Measurements from ENCODE around the gene CORO6. TPM values are rescaled to one million over a fixed set of nuclear protein-coding genes. Genes with fewer than 3 reads are reported as not detected.
A peak's percentile ranks its signal among the peaks of the same experiment; 100 is the strongest.

The CORO6 gene
- total and polyA plus RNA-seq, 2 of the 13 experiments (the other 11 are each of a cell fraction or from before 2014, with no cell fraction given) = 0.42 to 0.82 TPM

DNA sequence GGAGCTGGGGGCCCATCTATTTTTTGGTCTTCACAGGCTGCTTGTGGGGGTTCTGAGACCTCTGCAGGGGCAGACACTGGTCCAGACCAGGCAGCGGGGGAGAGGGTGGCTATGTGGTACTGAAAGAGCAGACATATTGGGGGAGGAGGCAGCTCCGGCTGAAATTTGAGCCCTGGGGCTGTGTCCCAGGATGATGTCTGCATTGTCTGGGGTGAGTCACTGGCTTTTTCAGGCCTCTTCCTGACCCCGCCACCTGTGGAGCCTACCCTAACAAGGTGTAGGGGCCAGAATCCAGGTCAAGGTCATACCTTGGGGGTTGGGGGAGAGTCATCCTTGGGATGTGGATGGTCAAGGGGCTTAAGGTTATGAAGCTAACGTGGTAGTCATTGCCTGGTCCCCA, 2.4 kb downstream of the CORO6 start:
- H3K27me3 ChIP-seq (ENCODE audit: control insufficient read depth in 1 of 2, insufficient read depth in 2 of 2, low read length in 2 of 2) = peaks cover 4 to 62% of the 10 kb centered on the region in 2 experiments
- H4K20me1 ChIP-seq (ENCODE audit: insufficient read depth, low read length) = no peaks in the 10 kb centered on the region
- ChIA-PET POLR2A (no interaction called here), CTCF (ENCODE audit: low intra/inter-chr PET ratio, low total read pairs) (no interaction called here)
- H3K9me3 ChIP-seq (ENCODE audit: low read length) = no peaks in the 10 kb centered on the region
- TF ChIP-seq FOSL2 (CRISPR knock-in tag; IDR thresholded peaks at IDR 0.05) = peak; percentile 68
- no peak for TF ChIP-seq HMG20A (CRISPR knock-in tag; IDR thresholded peaks at IDR 0.05; ENCODE audit: borderline replicate concordance)
- TF ChIP-seq, protein P1, sequence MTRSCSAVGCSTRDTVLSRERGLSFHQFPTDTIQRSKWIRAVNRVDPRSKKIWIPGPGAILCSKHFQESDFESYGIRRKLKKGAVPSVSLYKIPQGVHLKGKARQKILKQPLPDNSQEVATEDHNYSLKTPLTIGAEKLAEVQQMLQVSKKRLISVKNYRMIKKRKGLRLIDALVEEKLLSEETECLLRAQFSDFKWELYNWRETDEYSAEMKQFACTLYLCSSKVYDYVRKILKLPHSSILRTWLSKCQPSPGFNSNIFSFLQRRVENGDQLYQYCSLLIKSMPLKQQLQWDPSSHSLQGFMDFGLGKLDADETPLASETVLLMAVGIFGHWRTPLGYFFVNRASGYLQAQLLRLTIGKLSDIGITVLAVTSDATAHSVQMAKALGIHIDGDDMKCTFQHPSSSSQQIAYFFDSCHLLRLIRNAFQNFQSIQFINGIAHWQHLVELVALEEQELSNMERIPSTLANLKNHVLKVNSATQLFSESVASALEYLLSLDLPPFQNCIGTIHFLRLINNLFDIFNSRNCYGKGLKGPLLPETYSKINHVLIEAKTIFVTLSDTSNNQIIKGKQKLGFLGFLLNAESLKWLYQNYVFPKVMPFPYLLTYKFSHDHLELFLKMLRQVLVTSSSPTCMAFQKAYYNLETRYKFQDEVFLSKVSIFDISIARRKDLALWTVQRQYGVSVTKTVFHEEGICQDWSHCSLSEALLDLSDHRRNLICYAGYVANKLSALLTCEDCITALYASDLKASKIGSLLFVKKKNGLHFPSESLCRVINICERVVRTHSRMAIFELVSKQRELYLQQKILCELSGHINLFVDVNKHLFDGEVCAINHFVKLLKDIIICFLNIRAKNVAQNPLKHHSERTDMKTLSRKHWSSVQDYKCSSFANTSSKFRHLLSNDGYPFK (CRISPR knock-in tag; IDR thresholded peaks at IDR 0.05; ENCODE audit: borderline replicate concordance) = peak; percentile 76
- 0 out of 2 replicates have a peak, but pooled peaks have one; percentile 18 for TF ChIP-seq RARA (CRISPR knock-in tag; IDR thresholded peaks at IDR 0.05)
- H3K27ac ChIP-seq (ENCODE audit: extremely low read length, insufficient read depth, low read length) = no peak overlapping the region
- BruUV-seq (replicated peaks) = no TSS peak
- no peak overlapping the region for H3K9ac ChIP-seq (ENCODE audit: insufficient read depth, low read depth, low read length)
- DNase-seq (ENCODE audit: low spot score) = no peak
- no peak for ATAC-seq
- H2AFZ ChIP-seq (ENCODE audit: low read length) = no peak overlapping the region
- no peaks in the 10 kb centered on the region for H3K79me2 ChIP-seq (ENCODE audit: insufficient read depth, low read length)
- H3K4me1 ChIP-seq (ENCODE audit: insufficient read depth, low read length) = peaks cover 68% of the 10 kb centered on the region
- FAIRE-seq = no peak
- intact Hi-C loops (cut with micrococcal nuclease; ENCODE audit: unreplicated experiment) (loop anchor here (5.0 kb wide), 1 partner anchor 142 kb away; no protein-coding TSS in a partner anchor), in situ Hi-C loops (cut with HindIII; ENCODE audit: extremely low pct_ligation_motif_present, low pct_unique_long_range_greater_than_20kb) (loop anchor here (10.0 kb wide), 1 partner anchor 155 kb away; no protein-coding TSS in a partner anchor)
- WGBS (ENCODE audit: low lambda C conversion rate) = 40% methylated on average over 3 of the region's 4 CpGs
- H3K4me3 ChIP-seq (replicated peaks in 1 of 3; ENCODE audit: insufficient read depth in 1 of 3, low read depth in 2 of 3, low read length in 3 of 3) = no peak overlapping the region
- no peak overlapping the region for H3K4me2 ChIP-seq (ENCODE audit: low read depth, low read length)
- H3K36me3 ChIP-seq (replicated peaks in 1 of 2; ENCODE audit: control insufficient read depth in 1 of 2, insufficient read depth in 2 of 2, low read length in 2 of 2) = no peaks in the 10 kb centered on the region

DNA sequence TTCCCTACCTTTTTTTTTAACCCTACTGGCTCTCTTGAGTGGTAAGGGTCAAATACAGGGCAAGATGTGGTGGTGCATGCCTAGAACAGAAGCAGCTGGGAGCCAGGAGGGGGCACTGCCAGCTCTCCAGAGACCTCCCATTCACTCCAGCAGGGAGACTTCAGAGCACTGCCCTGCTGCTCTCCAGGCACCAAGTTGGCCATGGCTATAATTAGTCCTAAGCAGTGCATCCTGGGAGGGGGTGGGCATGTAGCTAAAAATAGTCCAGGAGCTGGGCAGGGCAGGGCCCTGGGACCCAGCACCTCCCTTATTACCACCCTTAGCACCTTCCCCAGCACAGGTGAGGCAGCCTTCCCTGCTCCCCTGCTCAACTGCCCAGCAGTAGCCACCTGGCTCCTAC, 3.5 kb downstream of the CORO6 start:
- Histone ChIP-seq H3K36me3 (replicated peaks in 1 of 2; ENCODE audit: control insufficient read depth in 1 of 2, insufficient read depth in 2 of 2, low read length in 2 of 2) (no peaks in the 10 kb centered on the region), H3K79me2 (ENCODE audit: insufficient read depth, low read length) (no peaks in the 10 kb centered on the region), H3K27me3 (ENCODE audit: control insufficient read depth in 1 of 2, insufficient read depth in 2 of 2, low read length in 2 of 2) (peaks cover 4 to 72% of the 10 kb centered on the region in 2 experiments), H3K4me1 (ENCODE audit: insufficient read depth, low read length) (peaks cover 79% of the 10 kb centered on the region), H3K4me3 (replicated peaks in 1 of 3; ENCODE audit: insufficient read depth in 1 of 3, low read depth in 2 of 3, low read length in 3 of 3) (no peak overlapping the region), H3K27ac (ENCODE audit: extremely low read length, insufficient read depth, low read length) (no peak overlapping the region), H2AFZ (ENCODE audit: low read length) (no peak overlapping the region), H3K4me2 (ENCODE audit: low read depth, low read length) (no peak overlapping the region), H4K20me1 (ENCODE audit: insufficient read depth, low read length) (no peaks in the 10 kb centered on the region), H3K9ac (ENCODE audit: insufficient read depth, low read depth, low read length) (no peak overlapping the region), H3K9me3 (ENCODE audit: low read length) (no peaks in the 10 kb centered on the region)
- DNase-seq (ENCODE audit: low spot score) = no peak
- ATAC-seq = no peak
- TF ChIP-seq SMC3 (IDR thresholded peaks at IDR 0.05; ENCODE audit: low read length) (0 out of 2 replicates have a peak, but pooled peaks have one; percentile 2), ELF4 (CRISPR knock-in tag; IDR thresholded peaks at IDR 0.05; ENCODE audit: borderline replicate concordance) (no peak)
- TF ChIP-seq, protein P2, sequence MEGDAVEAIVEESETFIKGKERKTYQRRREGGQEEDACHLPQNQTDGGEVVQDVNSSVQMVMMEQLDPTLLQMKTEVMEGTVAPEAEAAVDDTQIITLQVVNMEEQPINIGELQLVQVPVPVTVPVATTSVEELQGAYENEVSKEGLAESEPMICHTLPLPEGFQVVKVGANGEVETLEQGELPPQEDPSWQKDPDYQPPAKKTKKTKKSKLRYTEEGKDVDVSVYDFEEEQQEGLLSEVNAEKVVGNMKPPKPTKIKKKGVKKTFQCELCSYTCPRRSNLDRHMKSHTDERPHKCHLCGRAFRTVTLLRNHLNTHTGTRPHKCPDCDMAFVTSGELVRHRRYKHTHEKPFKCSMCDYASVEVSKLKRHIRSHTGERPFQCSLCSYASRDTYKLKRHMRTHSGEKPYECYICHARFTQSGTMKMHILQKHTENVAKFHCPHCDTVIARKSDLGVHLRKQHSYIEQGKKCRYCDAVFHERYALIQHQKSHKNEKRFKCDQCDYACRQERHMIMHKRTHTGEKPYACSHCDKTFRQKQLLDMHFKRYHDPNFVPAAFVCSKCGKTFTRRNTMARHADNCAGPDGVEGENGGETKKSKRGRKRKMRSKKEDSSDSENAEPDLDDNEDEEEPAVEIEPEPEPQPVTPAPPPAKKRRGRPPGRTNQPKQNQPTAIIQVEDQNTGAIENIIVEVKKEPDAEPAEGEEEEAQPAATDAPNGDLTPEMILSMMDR (CRISPR knock-in tag; IDR thresholded peaks at IDR 0.05) = peak; percentile 42
- no TSS peak for BruUV-seq (replicated peaks)
- ChIA-PET CTCF (ENCODE audit: low intra/inter-chr PET ratio, low total read pairs) (interaction anchor here (2.6 kb wide), 1 partner anchor 160 kb away, joined by 10 read pairs; no protein-coding TSS in a partner anchor), POLR2A (no interaction called here)
- no peak for FAIRE-seq
- intact Hi-C loops (cut with micrococcal nuclease; ENCODE audit: unreplicated experiment) = no loop called here
- in situ Hi-C loops (cut with HindIII; ENCODE audit: extremely low pct_ligation_motif_present, low pct_unique_long_range_greater_than_20kb) = loop anchor here (5.0 kb wide), 1 partner anchor 37 kb away; no protein-coding TSS in a partner anchor
